Right cardiac atrium (tissue), 5 donors: ENCODE data around the gene RSF1. TPM values are rescaled to one million over a fixed set of nuclear protein-coding genes. Genes with fewer than 3 reads are reported as not detected.
A peak's percentile ranks its signal among the peaks of the same experiment; 100 is the strongest.

Source experiments
- ATAC-seq, 2 donors: fragments of 200-7000 bp; cut with Tn5 transposase; one replicate each; pipeline versions ENCODE4 v1.8.0 to v1.9.1; 2020; ENCODE audit warnings: moderate library complexity in 2 of 2, mild to moderate bottlenecking in 1 of 2
- DNase-seq, 3 donors: peaks; one replicate each; pipeline ENCODE4 v3.0.0-alpha.2; 2020
- H3K27ac ChIP-seq: one replicate; pipeline ENCODE4 v1.5.1; 2013; ENCODE audit warnings: mild to moderate bottlenecking, low read length, control low read depth, moderate library complexity
- H3K27me3 ChIP-seq: one replicate; pipeline ENCODE4 v1.6.1; 2013; ENCODE audit not compliant: control insufficient read depth, insufficient read depth
- H3K4me1 ChIP-seq: one replicate; pipeline ENCODE4 v1.6.1; 2013; ENCODE audit warnings: low read length; ENCODE audit not compliant: control insufficient read depth, insufficient read depth
- H3K4me3 ChIP-seq: one replicate; pipeline ENCODE4 v1.5.1; 2013; ENCODE audit warnings: low read length, control low read depth
- H3K9me3 ChIP-seq: one replicate; pipeline ENCODE4 v1.6.1; 2013; ENCODE audit warnings: low read length; ENCODE audit not compliant: control insufficient read depth
- whole genome bisulfite sequencing: extraction: QIAGEN DNeasy Blood & Tissue Kit; methylation state at CpG from one replicate; pipeline ENCODE4 v1.1.7; 2013; 5-methylcytosine and 5-hydroxymethylcytosine counted together
- intact Hi-C, 4 donors: fragments of 100-400 bp; cut with DNase I; formaldehyde crosslinking; loops; one replicate each; pipeline versions ENCODE4 v1.11.0 to v1.14.0; 2022 to 2023
- polyA plus RNA-seq: library from polyadenylated mRNA; stranded (reverse); fragments of 200-250 nt; gene quantifications from one replicate; pipeline ENCODE4 v1.2.3, GENCODE V29; 2013
- total RNA-seq, 4 donors: library from RNA; stranded (reverse); fragmentation: NEBNext Ultra II Directional; extraction: Animal tissue kit (Norgen Biotek cat#: 25700); gene quantifications; one replicate each; pipeline ENCODE4 v1.2.1, GENCODE V29; 2021
- donor health status: healthy with polysubstance abuse.
- donor health status: DM: no; HTN: yes; CAD: no.
- donor health status: DM: no; HTN: no; CAD: no.
- donor health status: DM: no; HTN: yes; CAD: no; lungs with severe emphysema.
- donor health status: DM: yes; HTN: yes; CAD: no.

The RSF1 gene
- total and polyA plus RNA-seq, 5 donors, result 11.0 to 53.1 (median 46.0) TPM

DNA sequence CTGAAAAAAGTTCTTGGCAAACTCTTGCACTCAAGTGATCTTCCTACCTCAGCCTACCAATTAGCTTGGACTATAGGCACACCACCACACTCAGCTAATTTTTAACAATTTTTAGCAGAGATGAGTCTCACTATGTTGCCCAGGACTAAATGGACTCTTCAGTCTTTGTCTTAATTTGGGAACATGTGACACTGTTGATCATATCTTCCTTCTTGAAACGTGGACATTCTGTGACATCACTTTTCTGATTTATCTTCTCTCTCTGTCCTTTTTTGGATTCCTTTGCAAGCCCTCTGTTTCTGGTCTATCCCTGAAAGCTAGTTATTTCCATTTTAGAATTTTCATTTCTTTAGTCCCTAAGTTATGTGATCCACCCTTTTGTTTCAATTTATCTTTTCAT lies 42.0 kb downstream of the RSF1 start:
- no peaks in the 10 kb centered on the region for H3K27me3 ChIP-seq
- peaks cover 1% of the 10 kb centered on the region for H3K4me1 ChIP-seq
- no peak overlapping the region for H3K27ac ChIP-seq
- intact Hi-C loops, result no loop called here
- WGBS, result 12% methylated on average over 1 of the region's 1 CpG
- H3K4me3 ChIP-seq, result no peak overlapping the region
- no peaks in the 10 kb centered on the region for H3K9me3 ChIP-seq
- ATAC-seq, result no peak
- DNase-seq, result no peak

DNA sequence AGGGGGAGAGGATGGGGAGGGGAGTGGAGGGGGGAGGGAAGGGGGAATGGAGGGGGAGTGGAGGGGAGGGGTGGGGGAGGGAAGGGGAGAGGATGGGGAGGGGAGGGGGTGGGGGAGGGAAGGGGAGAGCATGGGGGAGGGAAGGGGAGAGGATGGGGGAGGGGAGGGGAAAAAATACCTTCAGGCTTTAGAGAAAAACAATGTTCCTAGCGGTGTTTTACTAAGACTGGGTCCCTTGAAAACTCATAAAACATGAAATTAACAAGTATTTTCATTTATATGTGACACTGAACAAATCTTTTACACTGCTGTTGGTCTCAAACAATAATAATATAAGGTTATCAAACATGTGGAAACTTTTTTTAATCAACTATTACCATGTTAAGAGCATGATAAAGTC lies 42.4 kb downstream of the RSF1 start:
- WGBS, result 98% methylated on average over 1 of the region's 1 CpG
- Histone ChIP-seq H3K4me1 (peaks cover 1% of the 10 kb centered on the region), H3K27ac (no peak overlapping the region), H3K9me3 (no peaks in the 10 kb centered on the region), H3K4me3 (no peak overlapping the region), H3K27me3 (no peaks in the 10 kb centered on the region)
- DNase-seq (no peak), ATAC-seq (no peak)
- intact Hi-C loops, result no loop called here

GRCh38 chr11:77776455-77776854 lies 44.1 kb downstream of the RSF1 start:
- 86% methylated on average over 1 of the region's 1 CpG for WGBS
- H3K27me3 ChIP-seq, result no peaks in the 10 kb centered on the region
- no peaks in the 10 kb centered on the region for H3K9me3 ChIP-seq
- H3K27ac ChIP-seq, result no peak overlapping the region
- intact Hi-C loops, result no loop called here
- peaks cover 1% of the 10 kb centered on the region for H3K4me1 ChIP-seq
- DNase-seq (no peak), ATAC-seq (no peak)
- H3K4me3 ChIP-seq, result no peak overlapping the region

- no peak for ATAC-seq
- Histone ChIP-seq H3K27ac (no peak overlapping the region), H3K4me3 (no peak overlapping the region), H3K9me3 (no peaks in the 10 kb centered on the region), H3K27me3 (no peaks in the 10 kb centered on the region), H3K4me1 (peaks cover 1% of the 10 kb centered on the region)
- intact Hi-C loops, result no loop called here
- 52% methylated on average over 2 of the region's 2 CpGs for WGBS
- DNase-seq, result no peak
Observed at GRCh38 chr11:77775936-77776335, 44.6 kb downstream of the RSF1 start.

GRCh38 chr11:77771135-77771534 lies 49.4 kb downstream of the RSF1 start:
- DNase-seq (no peak), ATAC-seq (no peak)
- Histone ChIP-seq H3K9me3 (no peaks in the 10 kb centered on the region), H3K4me1 (peaks cover 3% of the 10 kb centered on the region), H3K4me3 (no peak overlapping the region), H3K27ac (no peak overlapping the region), H3K27me3 (no peaks in the 10 kb centered on the region)
- intact Hi-C loops, result no loop called here
- WGBS, result 47% methylated on average over 4 of the region's 4 CpGs

DNA sequence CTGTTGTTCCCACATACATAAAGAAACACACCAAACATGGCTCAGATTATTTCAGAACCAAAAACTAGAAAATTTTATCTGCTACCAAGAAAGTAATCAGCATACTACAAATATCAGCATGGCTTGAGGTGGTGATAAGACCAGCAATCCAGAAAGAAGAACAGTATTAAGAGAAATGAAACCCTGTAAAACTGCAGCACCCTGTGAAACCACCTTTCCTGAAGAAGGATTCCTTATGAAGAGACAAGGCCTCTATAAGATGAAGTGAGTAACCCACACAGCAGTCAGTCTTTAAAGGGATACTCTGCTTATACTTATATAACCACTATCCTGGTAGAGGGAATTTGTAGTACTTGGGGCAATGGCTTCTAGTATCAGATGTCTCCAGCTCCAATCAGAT lies 49.9 kb downstream of the RSF1 start:
- H3K27me3 ChIP-seq, result no peaks in the 10 kb centered on the region
- no peaks in the 10 kb centered on the region for H3K9me3 ChIP-seq
- ATAC-seq, result no peak
- intact Hi-C loops, result no loop called here
- no peak for DNase-seq
- no peak overlapping the region for H3K4me3 ChIP-seq
- H3K4me1 ChIP-seq, result peaks cover 3% of the 10 kb centered on the region
- H3K27ac ChIP-seq, result no peak overlapping the region

GRCh38 chr11:77762426-77762825 lies 58.1 kb downstream of the RSF1 start:
- ATAC-seq, result no peak
- Histone ChIP-seq H3K27me3 (no peaks in the 10 kb centered on the region), H3K27ac (no peak overlapping the region), H3K4me3 (no peak overlapping the region), H3K4me1 (no peaks in the 10 kb centered on the region), H3K9me3 (no peaks in the 10 kb centered on the region)
- intact Hi-C loops, result no loop called here
- no peak for DNase-seq

- DNase-seq, result no peak
- no peak overlapping the region for H3K4me3 ChIP-seq
- H3K27me3 ChIP-seq, result no peaks in the 10 kb centered on the region
- no peak overlapping the region for H3K27ac ChIP-seq
- WGBS, result 93% methylated on average over 3 of the region's 3 CpGs
- no peaks in the 10 kb centered on the region for H3K9me3 ChIP-seq
- ATAC-seq, result no peak
- no peaks in the 10 kb centered on the region for H3K4me1 ChIP-seq
- intact Hi-C loops, result no loop called here
Observed at GRCh38 chr11:77761491-77761890, 59.0 kb downstream of the RSF1 start.

GRCh38 chr11:77758331-77758730 lies 62.2 kb downstream of the RSF1 start:
- H3K4me3 ChIP-seq, result no peak overlapping the region
- ATAC-seq (no peak), DNase-seq (no peak)
- no peaks in the 10 kb centered on the region for H3K4me1 ChIP-seq
- 74% methylated on average over 2 of the region's 2 CpGs for WGBS
- intact Hi-C loops, result no loop called here
- no peaks in the 10 kb centered on the region for H3K27me3 ChIP-seq
- no peak overlapping the region for H3K27ac ChIP-seq
- no peaks in the 10 kb centered on the region for H3K9me3 ChIP-seq

GRCh38 chr11:77753230-77753629 lies 67.3 kb downstream of the RSF1 start:
- Histone ChIP-seq H3K4me3 (no peak overlapping the region), H3K27ac (no peak overlapping the region), H3K4me1 (peaks cover 3% of the 10 kb centered on the region), H3K9me3 (no peaks in the 10 kb centered on the region), H3K27me3 (no peaks in the 10 kb centered on the region)
- ATAC-seq (no peak), DNase-seq (no peak)
- intact Hi-C loops, result no loop called here
- 91% methylated on average over 5 of the region's 5 CpGs for WGBS

- Histone ChIP-seq H3K4me1 (peaks cover 3% of the 10 kb centered on the region), H3K9me3 (no peaks in the 10 kb centered on the region), H3K4me3 (no peak overlapping the region), H3K27me3 (no peaks in the 10 kb centered on the region), H3K27ac (peak overlapping the region; percentile 57)
- intact Hi-C loops, result no loop called here
- peak in 1 of 3 donors; percentile 66 for DNase-seq
- peak; percentile 75 to 93 for ATAC-seq
- WGBS, result 34% methylated on average over 3 of the region's 3 CpGs
Observed at GRCh38 chr11:77752516-77752915, 68.0 kb downstream of the RSF1 start.

DNA sequence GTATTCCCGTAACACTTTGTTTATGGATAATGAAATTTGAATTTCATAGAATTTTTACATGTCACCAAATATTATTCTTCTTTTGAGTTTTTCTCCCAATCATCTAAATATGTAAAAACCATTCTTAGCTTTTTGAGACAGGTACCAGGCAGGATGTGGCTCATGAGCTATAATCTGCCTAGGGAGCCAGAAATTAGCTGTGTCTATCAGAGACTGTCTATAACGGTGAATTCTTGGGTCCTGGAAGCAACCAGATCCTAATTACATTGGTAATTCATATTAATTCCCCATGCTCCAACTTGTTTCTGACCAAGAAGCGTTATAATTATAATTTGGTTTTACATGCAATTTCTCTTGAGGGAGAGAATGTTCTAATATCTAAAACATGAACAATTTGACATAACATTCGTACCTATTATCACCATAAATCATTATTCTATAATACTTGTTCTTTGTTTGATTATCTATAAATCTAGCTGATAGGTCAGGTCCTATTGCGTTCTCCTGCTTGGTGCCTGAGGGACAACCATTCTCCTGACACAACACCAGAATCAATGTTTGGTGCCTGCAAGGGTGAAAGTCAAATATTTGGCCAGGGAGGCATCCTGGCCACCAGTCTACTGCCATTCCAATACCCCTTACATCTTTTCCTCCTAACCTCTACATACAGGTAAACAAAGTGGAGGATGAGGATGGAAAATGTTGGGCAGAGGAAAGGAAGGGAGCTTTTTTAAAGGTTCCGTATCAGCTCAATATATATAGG lies 69.9 kb downstream of the RSF1 start:
- ATAC-seq (no peak), DNase-seq (no peak)
- H3K4me1 ChIP-seq, result peaks cover 3% of the 10 kb centered on the region
- WGBS, result 96% methylated on average over 6 of the region's 6 CpGs
- no peak overlapping the region for H3K4me3 ChIP-seq
- H3K27me3 ChIP-seq, result no peaks in the 10 kb centered on the region
- intact Hi-C loops, result no loop called here
- H3K27ac ChIP-seq, result no peak overlapping the region
- H3K9me3 ChIP-seq, result no peaks in the 10 kb centered on the region
